Ishikawa (cell line): Measurements from ENCODE around the gene OPCML.

ENCODE experiments used
- CEBPB ChIP-seq: IDR thresholded peaks from 2 replicates; pipeline ENCODE4 v1.6.1; 2012
- CREB1 ChIP-seq: IDR thresholded peaks from 2 replicates; pipeline ENCODE4 v1.6.1; 2012; ENCODE audit warnings: low read depth
- EGR1 ChIP-seq: IDR thresholded peaks from 2 replicates; pipeline ENCODE4 v1.6.1; 2012
- EP300 ChIP-seq: IDR thresholded peaks from 2 replicates; pipeline ENCODE4 v1.6.1; 2012; ENCODE audit warnings: borderline replicate concordance
- FOXM1 ChIP-seq: IDR thresholded peaks from 2 replicates; pipeline ENCODE4 v1.6.1; 2012; ENCODE audit warnings: low read depth, borderline replicate concordance
- MAX ChIP-seq: IDR thresholded peaks from 2 replicates; pipeline ENCODE4 v1.6.1; 2012
- NFIC ChIP-seq: IDR thresholded peaks from 2 replicates; pipeline ENCODE4 v1.6.1; 2012
- RAD21 ChIP-seq: IDR thresholded peaks from 2 replicates; pipeline ENCODE4 v1.6.1; 2012; ENCODE audit warnings: low read depth
- REST ChIP-seq: IDR thresholded peaks from 2 replicates; pipeline ENCODE4 v1.6.1; 2012; ENCODE audit warnings: low read depth, mild to moderate bottlenecking
- TAF1 ChIP-seq: IDR thresholded peaks from 2 replicates; pipeline ENCODE4 v1.6.1; 2012; ENCODE audit warnings: low read depth, mild to moderate bottlenecking
- TCF12 ChIP-seq: IDR thresholded peaks from 2 replicates; pipeline ENCODE4 v1.6.1; 2012; ENCODE audit warnings: low read depth
- TEAD4 ChIP-seq: IDR thresholded peaks from 2 replicates; pipeline ENCODE4 v1.6.1; 2012
- USF1 ChIP-seq: IDR thresholded peaks from 2 replicates; pipeline ENCODE4 v1.6.1; 2012
- YY1 ChIP-seq: IDR thresholded peaks from 2 replicates; pipeline ENCODE4 v1.6.1; 2012; ENCODE audit warnings: low read depth
- ZBTB7A ChIP-seq: IDR thresholded peaks from 2 replicates; pipeline ENCODE4 v1.6.1; 2012; ENCODE audit warnings: low read depth

The OPCML gene

GRCh38 chr11:132803436-132803835 is 728.9 kb downstream of the OPCML start:
- no peak for TF ChIP-seq CEBPB
- TF ChIP-seq YY1, result no peak
- TF ChIP-seq REST, result no peak

GRCh38 chr11:132802947-132803346 is 729.4 kb downstream of the OPCML start:
- TF ChIP-seq TAF1 (no peak), CREB1 (no peak), YY1 (no peak), FOXM1 (no peak), TCF12 (no peak), USF1 (no peak), ZBTB7A (no peak), TEAD4 (no peak), EGR1 (no peak), RAD21 (no peak), MAX (no peak), EP300 (no peak), REST (no peak), CEBPB (no peak), NFIC (no peak)

GRCh38 chr11:132793831-132794230 is 738.5 kb downstream of the OPCML start:
- TF ChIP-seq CREB1 (no peak), YY1 (no peak), NFIC (no peak), TAF1 (no peak), MAX (no peak), REST (no peak), CEBPB (no peak), ZBTB7A (no peak), FOXM1 (no peak), EGR1 (no peak), RAD21 (no peak), TCF12 (no peak), USF1 (no peak)

- TF ChIP-seq USF1, result no peak
- TF ChIP-seq MAX, result no peak
- no peak for TF ChIP-seq CEBPB
- TF ChIP-seq EP300, result no peak
- TF ChIP-seq CREB1, result no peak
- TF ChIP-seq NFIC, result no peak
- no peak for TF ChIP-seq RAD21
- TF ChIP-seq TEAD4, result no peak
- TF ChIP-seq FOXM1, result no peak
- TF ChIP-seq YY1, result no peak
- no peak for TF ChIP-seq EGR1
- no peak for TF ChIP-seq REST
Observed at GRCh38 chr11:132792341-132793140, 739.8 kb downstream of the OPCML start.
